Gastrocnemius medialis (tissue), 4 donors: ENCODE measurements around the gene GAREM1.

Experiments used
- CTCF ChIP-seq, 5 experiments: fragments of 450-650 bp in 3 of 5; fragments of 200-600 bp in 2 of 5; sonication (generic) in 2 of 5; IDR thresholded peaks in 4 of 5; conservative IDR thresholded peaks in 1 of 5; 1 replicate in 4 of 5; 2 replicates in 1 of 5; pipeline ENCODE4 v1.5.1; 2016 to 2019; ENCODE audit warnings: antibody characterized with exemption in 5 of 5, mild to moderate bottlenecking in 3 of 5, moderate library complexity in 3 of 5
- POLR2A ChIP-seq, 2 donors: fragments of 450-650 bp; IDR thresholded peaks; one replicate each; pipeline ENCODE4 v1.6.1; 2017; ENCODE audit warnings: antibody characterized with exemption in 2 of 2, mild to moderate bottlenecking in 2 of 2, moderate library complexity in 2 of 2

GRCh38 chr18:32478317-32478716 lies 7.6 kb upstream of the GAREM1 start:
- no peak for TF ChIP-seq CTCF (IDR thresholded peaks at IDR 0.05 in 4 of 5, conservative IDR thresholded peaks at IDR 0.05 in 1 of 5)
- TF ChIP-seq POLR2A (IDR thresholded peaks at IDR 0.05) = no peak
